ENCODE measurements around the gene APMAP.
"Not testable (repeated sequence)": the region's sequence is repeated elsewhere in the genome, so short reads cannot be mapped to it uniquely, and the experiment has no call there.

The APMAP gene

GRCh38 chr20:25005220-25005619 lies 12.7 kb upstream of the APMAP start:
- no peaks in the 10 kb centered on the region for H3K27me3 ChIP-seq (replicated peaks; ENCODE audit: control insufficient read depth, insufficient read depth, low read length)
- peaks cover 19% of the 10 kb centered on the region for H3K36me3 ChIP-seq (ENCODE audit: control insufficient read depth, insufficient read depth, low read length)
- DNase-seq (ENCODE audit: extremely low read depth, insufficient read length): no peak
- H3K4me3 ChIP-seq (replicated peaks; ENCODE audit: low read depth, low read length): no peak overlapping the region
- TF ChIP-seq, protein P1, sequence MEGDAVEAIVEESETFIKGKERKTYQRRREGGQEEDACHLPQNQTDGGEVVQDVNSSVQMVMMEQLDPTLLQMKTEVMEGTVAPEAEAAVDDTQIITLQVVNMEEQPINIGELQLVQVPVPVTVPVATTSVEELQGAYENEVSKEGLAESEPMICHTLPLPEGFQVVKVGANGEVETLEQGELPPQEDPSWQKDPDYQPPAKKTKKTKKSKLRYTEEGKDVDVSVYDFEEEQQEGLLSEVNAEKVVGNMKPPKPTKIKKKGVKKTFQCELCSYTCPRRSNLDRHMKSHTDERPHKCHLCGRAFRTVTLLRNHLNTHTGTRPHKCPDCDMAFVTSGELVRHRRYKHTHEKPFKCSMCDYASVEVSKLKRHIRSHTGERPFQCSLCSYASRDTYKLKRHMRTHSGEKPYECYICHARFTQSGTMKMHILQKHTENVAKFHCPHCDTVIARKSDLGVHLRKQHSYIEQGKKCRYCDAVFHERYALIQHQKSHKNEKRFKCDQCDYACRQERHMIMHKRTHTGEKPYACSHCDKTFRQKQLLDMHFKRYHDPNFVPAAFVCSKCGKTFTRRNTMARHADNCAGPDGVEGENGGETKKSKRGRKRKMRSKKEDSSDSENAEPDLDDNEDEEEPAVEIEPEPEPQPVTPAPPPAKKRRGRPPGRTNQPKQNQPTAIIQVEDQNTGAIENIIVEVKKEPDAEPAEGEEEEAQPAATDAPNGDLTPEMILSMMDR (IDR thresholded peaks at IDR 0.05; ENCODE audit: insufficient read depth, low read length, poor library complexity, severe bottlenecking): no peak

DNA sequence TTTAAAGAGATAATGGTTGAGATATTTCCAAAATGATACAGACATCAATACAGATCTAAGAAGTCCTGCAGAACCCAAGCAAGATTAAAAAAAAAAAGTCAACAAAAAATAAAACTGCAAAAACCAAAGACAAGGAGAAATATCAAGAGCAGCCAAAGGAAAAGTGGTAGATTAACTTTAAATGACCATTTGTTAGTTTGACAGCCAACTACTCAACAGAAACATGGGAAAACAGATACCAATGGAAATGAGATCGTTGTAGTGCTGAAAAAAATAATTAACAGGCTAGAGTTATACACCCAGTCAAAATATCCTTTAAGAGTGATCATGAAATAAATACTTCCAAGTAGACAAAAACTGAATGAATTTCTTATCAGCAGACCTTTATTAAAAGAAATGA lies 10.5 kb upstream of the APMAP start:
- Histone ChIP-seq H3K4me3 (replicated peaks; ENCODE audit: low read depth, low read length) (no peak overlapping the region), H3K36me3 (ENCODE audit: control insufficient read depth, insufficient read depth, low read length) (peaks cover 12% of the 10 kb centered on the region), H3K27me3 (replicated peaks; ENCODE audit: control insufficient read depth, insufficient read depth, low read length) (no peaks in the 10 kb centered on the region)
- TF ChIP-seq, protein P1 (IDR thresholded peaks at IDR 0.05; ENCODE audit: insufficient read depth, low read length, poor library complexity, severe bottlenecking): no peak
- DNase-seq (ENCODE audit: extremely low read depth, insufficient read length): no peak

DNA sequence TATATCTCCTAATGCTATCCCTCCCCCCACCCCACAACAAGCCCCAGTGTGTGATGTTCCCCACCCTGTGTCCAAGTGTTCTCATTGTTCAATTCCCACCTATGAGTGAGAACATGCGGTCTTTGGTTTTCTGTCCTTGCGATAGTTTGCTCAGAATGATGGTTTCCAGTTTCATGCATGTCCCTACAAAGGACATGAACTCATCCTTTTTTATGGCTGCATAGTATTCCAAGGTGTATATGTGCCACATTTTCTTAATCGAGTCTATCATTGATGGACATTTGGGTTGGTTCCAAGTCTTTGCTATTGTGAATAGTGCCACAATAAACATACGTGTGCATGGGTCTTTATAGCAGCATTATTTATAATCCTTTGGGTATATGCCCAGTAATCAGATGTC lies 8.8 kb upstream of the APMAP start:
- not testable (repeated sequence) for DNase-seq (ENCODE audit: extremely low read depth, insufficient read length); H3K36me3 ChIP-seq (ENCODE audit: control insufficient read depth, insufficient read depth, low read length); H3K4me3 ChIP-seq (replicated peaks; ENCODE audit: low read depth, low read length); H3K27me3 ChIP-seq (replicated peaks; ENCODE audit: control insufficient read depth, insufficient read depth, low read length)

DNA sequence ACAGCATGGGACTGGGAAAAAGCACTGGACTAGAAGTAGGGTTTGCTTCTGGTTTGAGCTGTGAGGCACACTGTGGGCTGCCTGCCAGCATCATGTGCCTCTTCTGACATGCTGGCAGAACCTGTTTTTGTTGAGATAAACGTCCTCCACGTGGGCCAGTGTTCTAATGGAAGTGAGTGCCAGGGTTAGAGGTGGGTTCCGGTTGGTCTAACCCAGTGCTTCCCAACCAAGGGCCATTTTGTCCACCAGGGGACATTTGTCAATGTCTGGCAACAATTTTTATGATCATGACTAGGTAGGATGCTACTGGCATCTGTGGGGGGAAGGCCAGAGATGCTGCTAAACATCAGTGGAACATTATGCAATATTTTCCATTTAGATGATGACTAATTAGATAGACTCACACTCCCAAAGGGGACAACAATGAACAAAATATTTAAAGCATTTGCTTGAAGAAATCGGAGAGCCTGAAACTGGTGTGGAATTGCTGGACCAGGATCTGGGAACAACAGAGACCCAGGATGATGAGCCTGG lies 7.8 kb upstream of the APMAP start:
- no peaks in the 10 kb centered on the region for H3K27me3 ChIP-seq (replicated peaks; ENCODE audit: control insufficient read depth, insufficient read depth, low read length)
- TF ChIP-seq, protein P1 (IDR thresholded peaks at IDR 0.05; ENCODE audit: insufficient read depth, low read length, poor library complexity, severe bottlenecking): no peak

GRCh38 chr20:24999568-24999967 lies 7.0 kb upstream of the APMAP start:
- H3K4me3 ChIP-seq (replicated peaks; ENCODE audit: low read depth, low read length): no peak overlapping the region
- no peaks in the 10 kb centered on the region for H3K36me3 ChIP-seq (ENCODE audit: control insufficient read depth, insufficient read depth, low read length)
- no peak for DNase-seq (ENCODE audit: extremely low read depth, insufficient read length)
- H3K27me3 ChIP-seq (replicated peaks; ENCODE audit: control insufficient read depth, insufficient read depth, low read length): no peaks in the 10 kb centered on the region
- TF ChIP-seq, protein P1 (IDR thresholded peaks at IDR 0.05; ENCODE audit: insufficient read depth, low read length, poor library complexity, severe bottlenecking): no peak

More for the DNA sequence above, 7.8 kb upstream of the APMAP start:
- H3K4me3 ChIP-seq (replicated peaks; ENCODE audit: low read depth, low read length): no peak overlapping the region
- H3K36me3 ChIP-seq (ENCODE audit: control insufficient read depth, insufficient read depth, low read length): peaks cover under 1% of the 10 kb centered on the region; the same call in 1 of the 2 replicates
- DNase-seq (ENCODE audit: extremely low read depth, insufficient read length): no peak

DNA sequence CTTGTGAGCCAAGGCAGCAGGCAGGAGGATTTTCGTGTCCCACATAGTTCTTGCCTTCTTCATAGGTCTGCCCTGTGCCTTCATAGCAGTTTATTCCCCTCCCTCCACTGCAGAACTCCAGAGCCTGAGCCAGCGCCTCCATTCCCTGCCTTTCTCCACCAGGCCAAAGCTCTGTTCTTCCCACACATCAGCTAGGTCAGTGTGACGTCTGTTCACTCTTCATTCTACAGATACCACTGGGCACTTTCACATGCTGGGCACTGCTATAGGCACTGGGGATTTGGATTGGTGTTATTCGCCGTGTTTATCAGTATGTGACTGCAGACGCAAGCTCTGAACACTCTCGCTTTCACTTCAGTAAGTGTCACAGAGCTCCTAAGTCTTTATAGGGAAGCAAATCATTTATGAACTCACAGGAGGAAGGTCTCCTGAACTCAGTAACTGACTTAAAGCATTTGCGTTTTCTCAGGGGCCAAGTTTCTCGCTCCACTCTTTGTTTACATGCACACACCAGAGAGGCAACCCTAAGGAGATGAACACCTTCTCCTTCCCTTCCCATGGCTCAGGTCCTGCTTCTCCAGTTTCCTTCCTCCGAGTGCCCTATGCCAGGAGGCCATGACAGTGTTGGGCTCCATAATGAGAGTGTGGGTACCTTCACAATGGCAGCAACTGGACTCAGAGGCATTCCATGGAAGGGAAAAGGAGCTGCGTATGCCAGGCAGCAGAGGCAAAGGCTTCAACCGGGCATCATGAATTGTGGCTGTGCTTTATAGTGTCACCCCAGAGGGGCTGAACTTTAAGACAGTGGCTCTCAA lies 6.3 kb upstream of the APMAP start:
- no peak overlapping the region for H3K4me3 ChIP-seq (replicated peaks; ENCODE audit: low read depth, low read length)
- TF ChIP-seq, protein P1 (IDR thresholded peaks at IDR 0.05; ENCODE audit: insufficient read depth, low read length, poor library complexity, severe bottlenecking): no peak
- no peak for DNase-seq (ENCODE audit: extremely low read depth, insufficient read length)
- H3K27me3 ChIP-seq (replicated peaks; ENCODE audit: control insufficient read depth, insufficient read depth, low read length): no peaks in the 10 kb centered on the region
- H3K36me3 ChIP-seq (ENCODE audit: control insufficient read depth, insufficient read depth, low read length): no peaks in the 10 kb centered on the region
